CD4-positive, alpha-beta T cell treated with Interferon alpha-2 for 1 hour (primary cell): ENCODE results near the gene MILR1.

Experiments
- DNase-seq, 2 donors: peaks; one replicate each; pipeline ENCODE4 v3.0.0-alpha.2; 2020 to 2022

MILR1 gene

GRCh38 chr17:64503821-64504768 lies 55.2 kb downstream of the MILR1 start:
- DNase-seq = no peak

GRCh38 chr17:64504769-64505339 lies 55.9 kb downstream of the MILR1 start:
- no peak for DNase-seq

- DNase-seq = peak; percentile 89 to 93
Observed at GRCh38 chr17:64505340-64506200, 56.7 kb downstream of the MILR1 start.

- DNase-seq = peak; percentile 97
Observed at GRCh38 chr17:64506201-64506575, 57.3 kb downstream of the MILR1 start, which contains the start of gene DDX5. TSS of gene DDX5 (minus strand) at chr17:64506289. CDS start at chr17:64506119, 170 bp downstream.

GRCh38 chr17:64506576-64507412 lies 57.9 kb downstream of the MILR1 start, which contains the start of gene CEP95:
TSS of gene CEP95 (plus strand) at chr17:64506977. CDS start at chr17:64507098, 121 bp downstream.
- DNase-seq = peak; percentile 97

- peak; percentile 45 to 81 for DNase-seq
Observed at GRCh38 chr17:64507413-64507782, 58.5 kb downstream of the MILR1 start.

- no peak for DNase-seq
Observed at GRCh38 chr17:64508683-64509082, 59.8 kb downstream of the MILR1 start.

- DNase-seq = no peak
Observed at GRCh38 chr17:64509179-64509578, 60.3 kb downstream of the MILR1 start.

GRCh38 chr17:64515419-64515818 lies 66.5 kb downstream of the MILR1 start:
- no peak for DNase-seq

GRCh38 chr17:64515829-64516228 lies 66.9 kb downstream of the MILR1 start:
- no peak for DNase-seq
